Ishikawa (cell line): ENCODE measurements around the gene FPGS.

ENCODE experiments used
- CREB1 ChIP-seq: IDR thresholded peaks from 2 replicates; pipeline ENCODE4 v1.6.1; 2012; ENCODE audit warnings: low read depth
- EGR1 ChIP-seq: IDR thresholded peaks from 2 replicates; pipeline ENCODE4 v1.6.1; 2012
- EP300 ChIP-seq: IDR thresholded peaks from 2 replicates; pipeline ENCODE4 v1.6.1; 2012; ENCODE audit warnings: borderline replicate concordance
- FOXM1 ChIP-seq: IDR thresholded peaks from 2 replicates; pipeline ENCODE4 v1.6.1; 2012; ENCODE audit warnings: low read depth, borderline replicate concordance
- MAX ChIP-seq: IDR thresholded peaks from 2 replicates; pipeline ENCODE4 v1.6.1; 2012
- RAD21 ChIP-seq: IDR thresholded peaks from 2 replicates; pipeline ENCODE4 v1.6.1; 2012; ENCODE audit warnings: low read depth
- TCF12 ChIP-seq: IDR thresholded peaks from 2 replicates; pipeline ENCODE4 v1.6.1; 2012; ENCODE audit warnings: low read depth
- ZBTB7A ChIP-seq: IDR thresholded peaks from 2 replicates; pipeline ENCODE4 v1.6.1; 2012; ENCODE audit warnings: low read depth

- TF ChIP-seq MAX, result no peak
- TF ChIP-seq TCF12, result no peak
- TF ChIP-seq FOXM1, result no peak
- TF ChIP-seq RAD21, result no peak
- TF ChIP-seq ZBTB7A, result no peak
- no peak for TF ChIP-seq EP300
- TF ChIP-seq CREB1, result no peak
- TF ChIP-seq EGR1, result no peak
Measured at GRCh38 chr9:127850286-127850830, 47.7 kb downstream of the FPGS start.
